H1 (cell line): ENCODE results near the gene ZFHX2. TPM values are rescaled to one million over a fixed set of nuclear protein-coding genes. Genes with fewer than 3 reads are reported as not detected.

Experiments
- CTCF ChIA-PET: fragments of 300-600 bp; sonication (Branson Sonifier 250); formaldehyde crosslinking; loops from one replicate; lab custom pipeline; 2021; ENCODE audit not compliant: partially characterized antibody; lab: Charles Lee
- POLR2A ChIA-PET: fragments of 300-600 bp; sonication (Branson Sonifier 250); formaldehyde crosslinking; loops from one replicate; lab custom pipeline; 2021; ENCODE audit warnings: inconsistent platforms; ENCODE audit not compliant: partially characterized antibody; lab: Charles Lee
- DNase-seq, 2 experiments: peaks; one replicate each; pipeline versions ENCODE4 v3.0.0 to v3.0.0-alpha.2; 2010 to 2022; ENCODE audit warnings: low spot score in 2 of 2, low read depth in 1 of 2, mixed read lengths in 1 of 2
- FAIRE-seq: peaks from 2 replicates; lab custom pipeline; 2011; peaks lifted over from hg19 to GRCh38; lab: Jason Lieb, UNC
- H2AFZ ChIP-seq: 2 replicates; pipeline ENCODE4 v1.8.1; 2012; ENCODE audit warnings: low read length, inconsistent platforms
- H2AK5ac ChIP-seq: 2 replicates; pipeline ENCODE4 v1.6.1; 2013; ENCODE audit warnings: low read depth, low read length
- H2BK120ac ChIP-seq: replicated peaks from 2 replicates; pipeline ENCODE3; 2013; ENCODE audit warnings: low read depth, low read length, inconsistent platforms
- H2BK12ac ChIP-seq: 2 replicates; pipeline ENCODE4 v1.6.1; 2013; ENCODE audit warnings: low read depth, low read length
- H2BK15ac ChIP-seq: 2 replicates; pipeline ENCODE4 v1.6.1; 2013; ENCODE audit warnings: low read length
- H2BK20ac ChIP-seq: 2 replicates; pipeline ENCODE4 v1.6.1; 2013; ENCODE audit warnings: low read length
- H2BK5ac ChIP-seq: 2 replicates; pipeline ENCODE4 v1.6.1; 2013; ENCODE audit warnings: low read depth, low read length
- H3K14ac ChIP-seq: 2 replicates; pipeline ENCODE4 v1.6.1; 2013; ENCODE audit warnings: inconsistent platforms; ENCODE audit not compliant: insufficient read length
- H3K18ac ChIP-seq: 2 replicates; pipeline ENCODE4 v1.6.1; 2013; ENCODE audit warnings: low read length; ENCODE audit errors: extremely low read depth
- H3K23ac ChIP-seq: 2 replicates; pipeline ENCODE4 v1.6.1; 2013; ENCODE audit warnings: inconsistent platforms; ENCODE audit not compliant: insufficient read length
- H3K23me2 ChIP-seq: 2 replicates; pipeline ENCODE4 v1.6.1; 2013; ENCODE audit warnings: low read depth, low read length
- H3K27ac ChIP-seq: 2 replicates; pipeline ENCODE4 v1.6.1; 2011; ENCODE audit warnings: low read depth, low read length, inconsistent platforms
- H3K27me3 ChIP-seq, 4 experiments: replicated peaks in 1 of 4; 1 replicate in 1 of 4; 2 replicates in 3 of 4; pipeline versions ENCODE4 v1.6.1 to v1.8.1; 2011 to 2013; ENCODE audit warnings: low read length in 3 of 4, mild to moderate bottlenecking in 3 of 4, inconsistent platforms in 2 of 4, mixed read lengths in 2 of 4, moderate library complexity in 1 of 4; ENCODE audit not compliant: control insufficient read depth in 3 of 4, insufficient read depth in 3 of 4; ENCODE audit errors: extremely low read depth in 1 of 4
- H3K36me3 ChIP-seq, 4 experiments: 2 replicates each; pipeline versions ENCODE4 v1.6.1 to v1.8.1; 2011 to 2013; ENCODE audit warnings: mild to moderate bottlenecking in 4 of 4, low read length in 3 of 4, moderate library complexity in 2 of 4, control low read depth in 1 of 4, inconsistent platforms in 1 of 4; ENCODE audit not compliant: insufficient read depth in 4 of 4, control insufficient read depth in 2 of 4
- H3K4ac ChIP-seq: replicated peaks from 2 replicates; pipeline ENCODE3; 2013; ENCODE audit warnings: low read length, low read depth, mixed read lengths, inconsistent platforms; ENCODE audit not compliant: insufficient read length
- H3K4me1 ChIP-seq, 4 experiments: replicated peaks in 1 of 4; 1 replicate in 1 of 4; 2 replicates in 3 of 4; pipeline versions ENCODE4 v1.6.1 to v1.8.1; 2011 to 2013; ENCODE audit warnings: low read length in 3 of 4, inconsistent platforms in 2 of 4, mixed read lengths in 1 of 4; ENCODE audit not compliant: insufficient read depth in 4 of 4, control insufficient read depth in 3 of 4
- H3K4me2 ChIP-seq, 2 experiments: 2 replicates each; pipeline versions ENCODE4 v1.6.1 to v1.8.1; 2011 to 2013; ENCODE audit warnings: low read depth in 2 of 2, low read length in 2 of 2, control low read depth in 1 of 2, inconsistent platforms in 1 of 2, mild to moderate bottlenecking in 1 of 2; ENCODE audit not compliant: insufficient read depth in 1 of 2
- H3K4me3 ChIP-seq, 4 experiments: fragments of 200-600, 300-600 bp in 1 of 4; sonication (generic), shearing (Covaris generic), sonication (Bioruptor Twin) in 1 of 4; 2 replicates each; pipeline versions ENCODE4 v1.5.1 to v1.8.1; 2011 to 2016; ENCODE audit warnings: low read length in 4 of 4, low read depth in 3 of 4, control low read depth in 2 of 4, inconsistent platforms in 2 of 4, mild to moderate bottlenecking in 2 of 4, mixed read lengths in 1 of 4, moderate library complexity in 1 of 4; ENCODE audit not compliant: insufficient read depth in 2 of 4; ENCODE audit errors: extremely low read depth in 1 of 4
- H3K56ac ChIP-seq: replicated peaks from 2 replicates; pipeline ENCODE3; 2013; ENCODE audit warnings: low read depth, mild to moderate bottlenecking, mixed read lengths, low read length, inconsistent platforms; ENCODE audit not compliant: insufficient read length
- H3K79me1 ChIP-seq: 2 replicates; pipeline ENCODE4 v1.6.1; 2013; ENCODE audit warnings: low read depth, low read length, control low read depth
- H3K79me2 ChIP-seq, 2 experiments: 2 replicates each; pipeline versions ENCODE4 v1.6.1 to v1.8.1; 2012 to 2013; ENCODE audit warnings: low read length in 2 of 2, mild to moderate bottlenecking in 2 of 2, inconsistent platforms in 1 of 2; ENCODE audit not compliant: insufficient read depth in 2 of 2, control insufficient read depth in 1 of 2
- H3K9ac ChIP-seq, 4 experiments: replicated peaks in 1 of 4; 1 replicate in 1 of 4; 2 replicates in 3 of 4; pipeline versions ENCODE4 v1.6.1 to v1.8.1; 2011 to 2013; ENCODE audit warnings: low read depth in 3 of 4, low read length in 3 of 4, control low read depth in 2 of 4, mild to moderate bottlenecking in 2 of 4, moderate library complexity in 2 of 4, inconsistent platforms in 1 of 4; ENCODE audit errors: extremely low read depth in 1 of 4
- H3K9me3 ChIP-seq, 2 experiments: 2 replicates each; pipeline versions ENCODE4 v1.6.1 to v1.8.1; 2012 to 2013; ENCODE audit warnings: mild to moderate bottlenecking in 2 of 2, moderate library complexity in 2 of 2, control low read depth in 1 of 2, inconsistent platforms in 1 of 2, low read depth in 1 of 2, low read length in 1 of 2, mixed read lengths in 1 of 2; ENCODE audit not compliant: insufficient read depth in 2 of 2
- H4K20me1 ChIP-seq, 2 experiments: replicated peaks in 1 of 2; 2 replicates each; pipeline versions ENCODE3 to v1.8.1; 2011 to 2013; ENCODE audit warnings: inconsistent platforms in 2 of 2, low read length in 2 of 2, mild to moderate bottlenecking in 1 of 2; ENCODE audit not compliant: insufficient read depth in 2 of 2, control insufficient read depth in 1 of 2
- H4K5ac ChIP-seq: 2 replicates; pipeline ENCODE4 v1.6.1; 2013; ENCODE audit warnings: low read length, low read depth, mixed read lengths, inconsistent platforms; ENCODE audit not compliant: insufficient read length
- H4K8ac ChIP-seq: 2 replicates; pipeline ENCODE4 v1.8.0; 2013; ENCODE audit warnings: mild to moderate bottlenecking, moderate library complexity, low read length, inconsistent platforms; ENCODE audit not compliant: insufficient read depth; ENCODE audit errors: extremely low read depth
- H4K91ac ChIP-seq: replicated peaks from 2 replicates; pipeline ENCODE3; 2013; ENCODE audit warnings: low read length, mixed read lengths, inconsistent platforms; ENCODE audit not compliant: insufficient read length
- BACH1 ChIP-seq: IDR thresholded peaks from 2 replicates; pipeline ENCODE4 v1.6.1; 2012; ENCODE audit warnings: low read length, improper control_type of control experiment
- BRCA1 ChIP-seq: IDR thresholded peaks from 2 replicates; pipeline ENCODE4 v1.6.1; 2012; ENCODE audit warnings: low read depth, low read length, improper control_type of control experiment
- CBX5 ChIP-seq: fragments of 300-800, 300-1000 bp; sonication (generic); IDR thresholded peaks from 2 replicates; pipeline ENCODE4 v1.7.1; 2016; ENCODE audit warnings: antibody characterized with exemption, low read length, low read depth
- CBX8 ChIP-seq: fragments of 300-800, 300-1000 bp; sonication (generic); IDR thresholded peaks from 2 replicates; pipeline ENCODE4 v1.7.1; 2016; ENCODE audit warnings: low read depth, low read length, borderline replicate concordance
- CTBP2 ChIP-seq: IDR thresholded peaks from 2 replicates; pipeline ENCODE4 v1.7.0; 2011; ENCODE audit warnings: borderline replicate concordance, mild to moderate bottlenecking, moderate library complexity, mixed read lengths, low read length; ENCODE audit not compliant: insufficient read depth, insufficient read length
- EGR1 ChIP-seq: IDR thresholded peaks from 2 replicates; pipeline ENCODE4 v1.6.1; 2011; ENCODE audit warnings: low read depth, low read length, borderline replicate concordance
- KDM1A ChIP-seq: fragments of 200-600, 300-600 bp; sonication (generic); IDR thresholded peaks from 2 replicates; pipeline ENCODE4 v1.7.1; 2016; ENCODE audit warnings: mild to moderate bottlenecking, low read length, borderline replicate concordance
- RNF2 ChIP-seq: fragments of 200-900, 300-1000 bp; sonication (generic); IDR thresholded peaks from 2 replicates; pipeline ENCODE4 v1.7.1; 2016; ENCODE audit warnings: borderline replicate concordance, low read depth, mild to moderate bottlenecking, antibody characterized with exemption, low read length; ENCODE audit not compliant: poor library complexity, severe bottlenecking; ENCODE audit errors: missing control alignments
- SAP30 ChIP-seq: fragments of 300-600 bp; sonication (generic); IDR thresholded peaks from 2 replicates; pipeline ENCODE4 v1.7.1; 2012; ENCODE audit warnings: low read length, moderate library complexity, mild to moderate bottlenecking, inconsistent platforms; ENCODE audit not compliant: insufficient read depth, insufficient replicate concordance
- SIN3A ChIP-seq, 2 experiments: IDR thresholded peaks in 1 of 2; conservative IDR thresholded peaks in 1 of 2; 2 replicates each; pipeline ENCODE4 v1.6.1; 2011 to 2012; ENCODE audit warnings: low read length in 2 of 2, improper control_type of control experiment in 1 of 2, low read depth in 1 of 2, mild to moderate bottlenecking in 1 of 2
- TAF1 ChIP-seq: IDR thresholded peaks from 2 replicates; pipeline ENCODE4 v1.6.1; 2011; ENCODE audit warnings: mild to moderate bottlenecking, low read depth, low read length
- WGBS, 2 experiments: shearing (Covaris generic) in 1 of 2; methylation state at CpG; one replicate each; pipeline versions ENCODE4 v1.1.6 to v1.1.7; 2013 to 2015; ENCODE audit warnings: low lambda C conversion rate in 2 of 2, mixed read lengths in 2 of 2, inconsistent platforms in 1 of 2, low coverage in 1 of 2, missing lambda C conversion rate in 1 of 2; ENCODE audit not compliant: insufficient replicate concordance in 2 of 2, insufficient coverage in 1 of 2, insufficient read length in 1 of 2; ENCODE audit errors: extremely low coverage in 1 of 2, missing lambda C conversion rate in 1 of 2; 5-methylcytosine and 5-hydroxymethylcytosine counted together
- polyA plus RNA-seq, 7 experiments: library from polyadenylated mRNA; depleted of rRNA in 3 of 7; stranded (reverse) in 5 of 7; unstranded in 2 of 7; fragments of >200 nt in 5 of 7; fragments of 200-250 nt in 2 of 7; gene quantifications; 1 replicate in 5 of 7; 2 replicates in 1 of 7; 4 replicates in 1 of 7; pipeline versions ENCODE4 v1.2.1 to v1.2.3, GENCODE V29; 2011 to 2013; ENCODE audit warnings: missing spikeins in 2 of 7, mixed read lengths in 2 of 7
- total RNA-seq: library from RNA; stranded (reverse); fragmentation: NEBNext Ultra II Directional; extraction: Animal tissue kit (Norgen Biotek cat#: 25700); gene quantifications from 2 replicates; pipeline ENCODE4 v1.2.1, GENCODE V29; 2021
- TF ChIP-seq, protein P1 (sequence below): IDR thresholded peaks from 2 replicates; pipeline ENCODE4 v1.6.1; 2011; ENCODE audit warnings: low read length, improper control_type of control experiment

ZFHX2 gene
- total and polyA plus RNA-seq, 2 of the 8 experiments (the other 6 are each of a cell fraction or from before 2014, with no cell fraction given): 2.7 to 27.0 TPM

DNA sequence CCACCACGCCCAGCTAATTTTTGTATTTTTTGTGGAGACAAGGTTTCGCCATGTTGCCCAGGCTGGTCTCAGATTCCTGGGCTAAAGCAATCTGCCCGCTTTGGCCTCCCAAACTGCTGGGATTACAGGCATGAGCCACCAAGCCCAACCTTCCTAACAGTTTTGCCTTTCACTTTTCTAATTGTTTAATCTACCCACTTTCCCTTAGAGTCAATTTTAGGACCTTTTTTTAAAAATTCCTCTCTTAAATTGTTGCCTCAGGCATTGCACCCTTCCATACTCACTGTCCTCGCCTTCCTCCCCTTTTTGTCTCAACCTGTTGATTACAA is 11.5 kb downstream of the ZFHX2 start:
- Histone ChIP-seq H2AK5ac (peak overlapping the region; percentile 18; the same call in 1 of the 2 replicates), H3K4me2 (peak overlapping the region in 1 of 2 experiments; percentile 99; a peak in 1 of 4 replicates), H3K27me3 (no peaks in the 10 kb centered on the region), H4K91ac (no peak overlapping the region), H4K8ac (no peak overlapping the region), H2BK20ac (no peak overlapping the region), H3K23ac (no peak overlapping the region), H3K4me3 (no peak overlapping the region), H3K23me2 (peaks cover 21% of the 10 kb centered on the region), H3K14ac (no peak overlapping the region), H2BK5ac (peak overlapping the region; percentile 5), H2BK120ac (no peak overlapping the region), H3K18ac (no peak overlapping the region), H3K4me1 (peaks cover 11 to 31% (median 21%) of the 10 kb centered on the region in 4 experiments), H4K5ac (no peak overlapping the region), H3K56ac (no peak overlapping the region), H3K79me2 (peaks cover 3 to 33% of the 10 kb centered on the region in 2 experiments; a peak in 2 of 4 replicates), H2AFZ (no peak overlapping the region), H2BK12ac (no peak overlapping the region), H4K20me1 (no peaks in the 10 kb centered on the region), H3K27ac (no peak overlapping the region), H3K4ac (no peak overlapping the region), H3K9me3 (no peaks in the 10 kb centered on the region), H3K9ac (no peak overlapping the region), H2BK15ac (no peak overlapping the region), H3K36me3 (peaks cover 0 to 13% (median 2%) of the 10 kb centered on the region in 4 experiments; a peak in 3 of 8 replicates), H3K79me1 (peaks cover 6% of the 10 kb centered on the region)
- FAIRE-seq: no peak
- 82% methylated on average over 4 of the region's 4 CpGs; no CpG with 5 or more reads in 1 of the 2 experiments for whole genome bisulfite sequencing, 2 experiments
- ChIA-PET CTCF (interaction anchor here (0.5 to 70.5 kb wide), 9 partner anchors 13 to 1979 kb away, joined by 3 to 2092 read pairs (median 5); partner anchors contain the start of genes AP1G2, NGDN, THTPA and ZFHX2), POLR2A (interaction anchor here (4.2 to 52.7 kb wide), 4 partner anchors 7 to 61 kb away, joined by 38 to 1523 read pairs (median 1234); partner anchors contain the start of genes AP1G2, NGDN, THTPA and ZFHX2)
- DNase-seq: no peak
- TF ChIP-seq BACH1 (no peak), TAF1 (no peak), CBX5 (no peak), EGR1 (no peak), SIN3A (conservative IDR thresholded peaks at IDR 0.05 in 1 of 2, IDR thresholded peaks at IDR 0.05 in 1 of 2; ENCODE audit: low read depth in 1 of 2, low read length in 2 of 2) (no peak), RNF2 (no peak), SAP30 (no peak), CBX8 (no peak), CTBP2 (no peak), KDM1A (no peak), BRCA1 (no peak)
- TF ChIP-seq, protein P1, sequence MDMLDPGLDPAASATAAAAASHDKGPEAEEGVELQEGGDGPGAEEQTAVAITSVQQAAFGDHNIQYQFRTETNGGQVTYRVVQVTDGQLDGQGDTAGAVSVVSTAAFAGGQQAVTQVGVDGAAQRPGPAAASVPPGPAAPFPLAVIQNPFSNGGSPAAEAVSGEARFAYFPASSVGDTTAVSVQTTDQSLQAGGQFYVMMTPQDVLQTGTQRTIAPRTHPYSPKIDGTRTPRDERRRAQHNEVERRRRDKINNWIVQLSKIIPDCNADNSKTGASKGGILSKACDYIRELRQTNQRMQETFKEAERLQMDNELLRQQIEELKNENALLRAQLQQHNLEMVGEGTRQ: no peak
